GM18907 (cell line): ENCODE results near the gene CTNND2.
"Not testable (repeated sequence)": the region's sequence is repeated elsewhere in the genome, so short reads cannot be mapped to it uniquely, and the experiment has no call there.

Experiments
- ATAC-seq: cut with Tn5 transposase; IDR thresholded peaks from one replicate; pipeline ENCODE4 v1.9.1; 2021; ENCODE audit warnings: mild to moderate bottlenecking, moderate library complexity; ENCODE audit not compliant: unreplicated experiment

The CTNND2 gene

GRCh38 chr5:11491404-11492075 is 412.7 kb downstream of the CTNND2 start:
- no peak for ATAC-seq

GRCh38 chr5:11483630-11484029 is 420.6 kb downstream of the CTNND2 start:
- no peak for ATAC-seq

DNA sequence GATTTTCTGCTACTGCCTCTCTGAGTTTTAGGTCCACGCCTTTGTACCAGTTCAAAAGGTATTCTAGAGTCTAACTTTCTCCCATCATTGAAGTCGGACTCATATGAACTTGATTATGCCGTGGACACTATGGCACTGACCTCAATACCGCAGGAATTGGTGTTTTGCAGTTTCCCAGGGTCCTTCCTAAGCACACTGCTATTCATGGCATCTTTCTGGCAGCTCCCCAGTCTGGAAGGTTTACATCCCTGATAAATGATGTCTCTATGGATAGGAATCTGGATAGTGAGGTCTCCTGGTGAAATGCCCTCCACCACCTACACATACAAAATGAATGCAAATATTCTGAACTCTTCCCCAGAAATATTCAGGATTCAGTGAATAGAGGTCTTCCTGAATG is 422.2 kb downstream of the CTNND2 start:
- no peak for ATAC-seq

- no peak for ATAC-seq
Observed at GRCh38 chr5:11477786-11478185, 426.5 kb downstream of the CTNND2 start.

- no peak for ATAC-seq
Observed at GRCh38 chr5:11476866-11477265, 427.4 kb downstream of the CTNND2 start.

DNA sequence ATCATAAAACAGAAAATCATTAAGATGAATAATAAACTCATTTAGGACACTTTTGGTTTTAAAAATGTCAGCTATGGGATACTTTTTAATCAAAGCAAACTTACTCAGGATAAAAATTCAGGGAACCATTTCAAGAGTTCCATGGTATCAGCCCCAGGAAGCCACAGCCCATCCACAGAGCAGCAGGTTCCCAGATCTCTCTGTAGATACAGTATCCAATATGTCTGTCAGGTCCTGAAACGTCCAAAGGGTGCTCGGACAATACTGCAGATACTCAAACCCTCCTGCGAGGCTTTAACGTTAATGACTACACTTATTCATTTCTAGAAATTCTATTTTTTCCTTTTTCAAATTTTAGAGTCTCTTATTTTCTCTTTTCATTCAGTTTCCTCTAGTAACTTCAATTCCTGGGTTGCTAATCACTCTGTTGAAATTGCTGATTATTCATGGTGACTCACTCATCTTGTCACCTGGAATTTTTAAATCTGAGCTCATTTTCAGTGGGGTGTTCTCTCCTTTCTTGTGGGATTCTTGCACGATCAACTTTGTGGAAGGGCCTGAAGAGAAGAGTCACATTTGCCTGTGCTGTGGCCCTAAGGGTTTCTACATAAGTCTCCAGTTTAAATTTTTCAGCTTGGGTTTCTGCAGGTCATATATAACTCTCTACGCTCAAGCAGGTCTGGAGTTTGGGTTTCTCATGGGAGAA is 435.8 kb downstream of the CTNND2 start:
- ATAC-seq, result no peak

GRCh38 chr5:11467588-11467987 is 436.7 kb downstream of the CTNND2 start:
- ATAC-seq, result no peak

GRCh38 chr5:11459716-11460115 is 444.5 kb downstream of the CTNND2 start:
- no peak for ATAC-seq

GRCh38 chr5:11455505-11455904 is 448.7 kb downstream of the CTNND2 start:
- no peak for ATAC-seq

GRCh38 chr5:11452852-11453251 is 451.4 kb downstream of the CTNND2 start:
- no peak for ATAC-seq

GRCh38 chr5:11449966-11450365 is 454.3 kb downstream of the CTNND2 start:
- no peak for ATAC-seq

- no peak for ATAC-seq
Observed at GRCh38 chr5:11449217-11449616, 455.0 kb downstream of the CTNND2 start.

- no peak for ATAC-seq
Observed at GRCh38 chr5:11443831-11444230, 460.4 kb downstream of the CTNND2 start.

DNA sequence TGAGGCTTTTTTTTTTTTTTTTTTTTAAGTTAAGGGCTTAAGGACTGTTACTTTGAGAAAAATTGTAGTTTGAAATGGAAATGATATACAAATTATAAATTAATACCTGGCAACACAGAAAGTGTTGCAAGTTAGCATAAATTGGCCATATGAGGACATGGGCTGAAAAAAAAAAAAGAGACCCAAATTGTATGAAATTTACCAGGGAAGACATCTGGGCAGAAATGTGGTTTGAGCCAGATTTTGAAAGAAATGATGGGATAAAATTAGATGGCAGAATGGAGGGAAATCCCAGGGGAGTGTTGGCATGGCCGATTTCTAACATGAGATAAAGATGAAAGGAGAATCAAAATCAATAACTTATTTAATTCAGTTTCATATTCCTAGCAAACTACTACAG is 472.1 kb downstream of the CTNND2 start:
- ATAC-seq, result no peak

DNA sequence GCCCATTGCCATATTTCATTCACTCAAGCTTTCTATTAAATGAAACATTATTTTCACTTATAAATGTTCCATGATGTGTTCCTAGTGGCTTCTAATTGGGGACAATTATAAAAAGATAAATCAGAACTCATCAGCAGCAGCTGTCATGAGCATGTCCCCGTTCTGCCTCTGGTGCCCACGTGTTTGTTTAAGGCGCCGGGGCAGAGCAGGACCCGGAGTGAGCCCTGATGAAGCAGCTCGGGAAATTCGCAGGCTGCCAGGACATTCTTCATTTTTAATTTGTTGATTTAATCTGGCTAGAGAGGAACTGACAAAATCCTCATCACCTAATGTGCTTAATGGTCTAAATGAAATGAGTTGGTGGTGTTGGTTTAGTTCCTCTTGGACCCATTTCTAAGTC is 475.0 kb downstream of the CTNND2 start:
- no peak for ATAC-seq

- ATAC-seq, result no peak
Observed at GRCh38 chr5:11427569-11427968, 476.7 kb downstream of the CTNND2 start.

- ATAC-seq, result no peak
Observed at GRCh38 chr5:11426442-11426841, 477.8 kb downstream of the CTNND2 start.

- ATAC-seq, result no peak
Observed at GRCh38 chr5:11422342-11422741, 481.9 kb downstream of the CTNND2 start.

- ATAC-seq, result no peak
Observed at GRCh38 chr5:11420969-11421368, 483.3 kb downstream of the CTNND2 start.

DNA sequence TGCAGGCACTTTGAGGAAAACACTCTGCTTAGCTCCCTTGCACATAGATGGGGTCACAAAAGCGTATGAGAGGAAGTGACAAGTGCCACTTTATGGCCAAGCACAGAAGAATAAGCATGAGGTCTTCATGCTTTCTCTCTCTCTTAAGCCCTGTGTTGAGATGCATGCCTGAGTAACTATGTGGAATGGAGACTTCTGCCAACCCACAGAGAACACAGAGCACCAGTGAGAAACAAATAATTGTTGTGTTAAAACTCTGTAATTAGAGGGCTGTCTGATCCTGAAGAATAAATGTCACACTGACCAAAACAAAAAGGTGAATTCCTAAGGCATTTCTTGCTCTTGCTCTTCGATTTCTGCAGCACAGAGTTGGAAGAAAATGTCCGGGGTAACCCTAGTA is 488.5 kb downstream of the CTNND2 start:
- ATAC-seq, result no peak

DNA sequence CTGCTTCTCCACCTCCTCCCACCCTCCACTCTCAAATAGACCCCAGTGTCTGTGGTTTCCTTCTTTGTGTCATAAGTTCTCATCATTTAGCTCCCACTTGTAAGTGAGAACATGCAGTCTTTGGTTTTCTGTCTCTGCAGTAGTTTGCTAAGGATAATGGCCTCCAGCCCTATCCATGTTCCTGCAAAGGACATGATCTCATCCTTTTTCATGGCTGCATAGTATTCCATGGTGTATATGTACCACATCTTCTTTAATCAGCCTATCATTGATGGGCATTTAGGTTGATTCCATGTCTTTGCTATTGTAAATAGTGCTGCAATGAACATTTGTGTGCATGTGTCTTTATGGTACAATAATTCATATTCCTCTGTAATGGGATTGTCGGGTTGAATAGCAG is 489.5 kb downstream of the CTNND2 start:
- ATAC-seq, result not testable (repeated sequence)

GRCh38 chr5:11411621-11412020 is 492.6 kb downstream of the CTNND2 start:
- ATAC-seq, result no peak
